OCI-M1 (cell line): ENCODE data around the gene DPY19L1.
"Not testable (repeated sequence)": the region's sequence is repeated elsewhere in the genome, so short reads cannot be mapped to it uniquely, and the experiment has no call there.

Experiments
- DNase-seq: peaks from one replicate; lab custom pipeline; 2025; lab: John Stamatoyannopoulos, UW

DPY19L1 gene

GRCh38 chr7:35032166-35032565, 5.1 kb downstream of the DPY19L1 start:
- no peak for DNase-seq

- DNase-seq = no peak
Observed at GRCh38 chr7:35030848-35031247, 6.4 kb downstream of the DPY19L1 start.

- DNase-seq = no peak
Observed at GRCh38 chr7:35029311-35029710, 8.0 kb downstream of the DPY19L1 start.

DNA sequence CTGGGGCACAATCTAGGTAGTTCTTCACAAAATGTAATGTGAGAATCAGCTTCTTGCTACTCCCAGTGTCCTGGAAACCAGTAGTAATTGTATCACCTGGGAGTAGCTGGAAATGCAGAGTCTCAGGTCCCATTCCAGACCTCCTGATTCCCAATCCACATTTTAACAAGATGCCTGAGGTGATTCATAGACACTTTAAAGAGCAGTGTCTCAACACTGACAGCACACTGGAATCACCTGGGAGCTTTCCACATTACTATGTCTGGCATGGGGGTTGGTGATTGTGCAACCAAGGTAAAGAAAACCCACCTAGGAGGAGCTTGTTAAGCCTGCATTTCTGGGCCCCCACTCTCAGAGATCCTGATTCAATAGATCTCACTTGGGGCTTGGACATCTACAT, 11.1 kb downstream of the DPY19L1 start:
- no peak for DNase-seq

- DNase-seq = no peak
Observed at GRCh38 chr7:35025369-35025870, 11.9 kb downstream of the DPY19L1 start.

- no peak for DNase-seq
Observed at GRCh38 chr7:35024298-35024697, 13.0 kb downstream of the DPY19L1 start.

DNA sequence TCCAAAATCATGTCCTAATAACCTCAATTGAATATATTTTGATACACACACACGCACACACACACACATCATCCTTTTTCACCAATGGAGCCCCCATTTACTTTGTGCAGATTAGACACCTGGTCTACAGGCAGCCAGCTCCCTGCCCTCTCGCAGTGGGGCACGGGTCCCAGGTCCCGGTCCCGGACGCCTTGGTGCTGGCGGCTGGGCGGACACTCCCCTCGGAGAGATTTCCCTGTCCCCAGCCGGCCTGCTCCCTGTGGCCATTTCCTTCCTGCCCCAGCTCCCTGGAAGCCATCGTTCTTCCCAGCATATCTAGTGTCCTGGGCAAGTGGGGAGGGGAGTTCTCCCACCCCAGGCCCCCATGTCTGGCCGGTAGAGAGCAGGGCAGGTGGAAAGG, 14.6 kb downstream of the DPY19L1 start:
- no peak for DNase-seq

DNA sequence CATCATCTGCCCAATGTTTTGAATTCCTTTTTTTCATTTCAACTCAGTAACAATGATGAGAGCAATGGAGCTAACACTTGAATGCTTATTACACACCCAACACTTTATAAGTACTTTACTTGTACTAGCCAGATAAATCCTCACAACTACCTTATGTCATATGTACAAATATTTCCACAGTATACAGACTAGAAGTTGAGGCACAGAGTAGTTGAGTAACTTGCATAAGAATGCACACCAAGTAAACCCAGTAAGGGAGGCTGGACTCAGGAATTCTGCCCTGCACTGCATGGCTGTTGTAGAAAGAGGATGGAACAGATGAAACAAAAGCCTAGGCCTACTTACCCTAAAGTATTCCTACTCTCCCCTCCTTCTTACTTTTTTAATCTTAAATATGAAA, 15.8 kb downstream of the DPY19L1 start:
- no peak for DNase-seq

DNA sequence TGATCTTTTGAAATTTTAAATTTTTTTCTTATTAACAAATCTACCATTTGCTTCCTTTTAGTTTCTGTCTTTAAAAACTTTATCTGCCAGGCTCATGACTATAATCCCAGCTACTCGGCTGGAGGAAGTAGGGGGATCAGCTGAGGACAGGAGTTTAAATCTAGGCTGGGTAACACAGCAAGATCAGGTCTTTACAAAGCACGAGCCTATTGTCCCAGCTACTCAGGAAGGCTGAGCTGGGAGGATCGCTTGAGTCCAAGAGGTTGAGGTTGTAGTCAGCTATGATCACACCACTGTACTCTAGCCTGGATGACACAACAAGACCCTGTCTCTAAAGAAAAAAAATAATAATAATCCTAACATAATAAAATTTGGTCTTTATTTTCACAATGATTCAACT, 17.5 kb downstream of the DPY19L1 start:
- peak; percentile 25 for DNase-seq

DNA sequence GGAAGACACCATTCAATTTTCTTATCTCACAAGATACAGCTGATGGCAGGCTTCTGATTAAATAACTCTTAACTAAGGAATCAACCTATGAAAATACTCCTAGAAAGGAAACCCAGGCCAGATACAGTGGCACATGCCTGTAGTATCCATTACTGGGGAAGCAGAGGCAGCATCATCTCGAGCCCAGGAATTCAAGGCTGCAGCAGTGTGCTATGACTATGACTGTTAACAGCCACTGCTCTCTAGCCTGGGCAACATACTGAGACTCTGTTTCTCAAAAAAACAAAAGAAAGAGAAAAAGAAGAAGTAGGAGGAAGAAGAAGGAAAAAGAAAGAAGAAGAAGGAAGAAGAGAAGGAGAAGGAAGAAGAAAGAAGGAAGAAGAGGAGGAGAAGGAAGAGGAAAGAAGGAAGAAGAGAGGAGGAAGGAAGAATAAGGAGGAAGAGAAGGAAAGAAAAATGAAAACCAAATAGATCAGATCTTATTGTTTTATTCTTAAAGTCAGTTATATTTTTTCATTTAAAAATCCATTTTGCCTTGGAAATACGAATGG, 18.0 kb downstream of the DPY19L1 start:
- DNase-seq = no peak

DNA sequence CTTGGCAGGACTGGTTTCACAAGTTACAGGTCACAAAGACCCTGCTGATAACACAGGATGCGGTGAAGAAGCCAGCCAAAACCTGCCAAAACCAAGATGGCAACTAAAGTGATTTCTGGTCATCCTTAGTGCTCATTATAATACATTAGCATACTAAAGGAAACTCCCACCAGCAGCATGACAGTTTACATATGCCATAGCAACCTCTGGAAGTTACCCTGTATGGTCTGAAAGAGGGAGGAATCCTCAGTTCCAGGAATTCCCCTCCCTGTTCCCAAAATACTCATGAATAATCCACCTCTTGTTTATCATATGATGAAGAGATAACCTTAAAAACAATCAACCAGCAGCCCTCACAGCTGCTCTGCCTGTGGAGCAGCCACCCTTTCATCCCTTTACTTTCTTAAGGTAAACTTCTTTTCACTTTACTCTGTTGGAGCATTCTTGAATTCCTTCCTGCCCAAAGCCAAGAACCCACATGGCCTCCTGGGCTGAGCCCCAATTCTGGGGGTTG, 21.9 kb downstream of the DPY19L1 start:
- DNase-seq = peak; percentile 12

- DNase-seq = no peak
Observed at GRCh38 chr7:35012160-35012559, 25.1 kb downstream of the DPY19L1 start.

DNA sequence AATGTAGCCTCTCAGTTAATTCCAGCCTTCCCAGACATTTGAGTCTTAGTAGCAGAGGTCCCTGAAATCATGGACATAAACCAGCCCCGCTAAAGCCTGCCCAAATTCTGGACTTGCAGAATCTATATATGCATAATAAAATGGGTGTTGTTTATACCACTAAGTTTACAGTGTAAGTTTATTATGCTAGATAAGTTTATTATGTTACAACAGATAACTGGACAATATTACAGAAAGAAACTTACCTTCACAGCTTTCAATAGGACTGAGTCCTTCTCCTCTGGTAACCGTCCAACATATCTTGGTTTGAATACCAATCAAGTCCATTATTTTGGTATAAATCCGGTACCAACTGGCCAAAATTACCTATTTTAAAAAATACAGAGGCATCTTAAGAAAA, 26.2 kb downstream of the DPY19L1 start:
- no peak for DNase-seq

- DNase-seq = peak; percentile 13
Observed at GRCh38 chr7:35007768-35008167, 29.5 kb downstream of the DPY19L1 start.

DNA sequence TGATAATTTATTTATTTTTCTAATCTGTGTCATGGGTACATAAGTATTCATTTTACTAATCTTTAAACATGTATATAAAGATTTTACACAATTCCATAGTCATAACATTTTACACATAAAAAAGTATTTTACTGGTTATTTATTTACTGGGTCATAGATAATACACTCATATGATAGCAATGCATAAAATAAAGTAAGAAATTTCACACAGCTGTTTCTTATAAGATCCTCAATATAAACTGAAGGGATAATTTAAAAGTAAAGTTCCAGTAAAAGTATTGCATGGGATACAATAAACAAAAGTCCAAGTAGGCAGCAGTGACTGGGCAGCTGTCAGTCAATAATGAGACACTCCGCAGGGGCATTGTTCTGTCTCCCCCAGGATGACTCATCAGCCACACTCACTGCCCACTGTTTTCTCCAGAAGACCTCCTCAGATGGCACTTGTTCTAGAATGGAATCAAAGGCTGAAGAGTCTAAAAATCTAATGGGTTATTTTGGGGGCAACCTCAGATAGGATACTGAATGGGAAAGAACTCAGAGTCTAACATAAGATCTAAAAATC, 32.7 kb downstream of the DPY19L1 start:
- peak; percentile 3 for DNase-seq

GRCh38 chr7:35003679-35004303, 33.5 kb downstream of the DPY19L1 start:
- DNase-seq = peak; percentile 65

GRCh38 chr7:35003177-35003650, 34.1 kb downstream of the DPY19L1 start:
- DNase-seq = not testable (repeated sequence)

GRCh38 chr7:34998335-34998734, 39.0 kb downstream of the DPY19L1 start:
- peak; percentile 59 for DNase-seq

GRCh38 chr7:34996423-34997090, 40.7 kb downstream of the DPY19L1 start:
- DNase-seq = peak; percentile 73

DNA sequence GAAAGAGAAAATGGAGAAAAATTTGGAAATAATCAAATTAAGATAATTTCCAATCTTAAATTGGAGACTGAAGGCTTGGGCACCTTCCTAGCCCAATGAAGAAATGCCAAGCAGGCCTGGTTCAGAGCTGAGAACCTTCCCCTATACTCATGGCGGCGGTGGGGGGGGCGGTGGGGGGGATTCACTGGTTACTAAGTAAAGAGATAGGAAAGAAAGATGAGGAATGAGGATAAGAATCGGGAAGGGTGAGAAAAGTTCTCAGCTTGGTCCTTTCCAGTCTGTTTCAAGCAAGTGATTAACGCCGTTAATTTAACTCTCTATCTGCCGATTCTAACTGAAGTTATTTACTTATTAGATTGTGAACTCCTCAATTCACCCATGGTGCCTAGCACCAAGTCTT, 41.5 kb downstream of the DPY19L1 start:
- DNase-seq = no peak

DNA sequence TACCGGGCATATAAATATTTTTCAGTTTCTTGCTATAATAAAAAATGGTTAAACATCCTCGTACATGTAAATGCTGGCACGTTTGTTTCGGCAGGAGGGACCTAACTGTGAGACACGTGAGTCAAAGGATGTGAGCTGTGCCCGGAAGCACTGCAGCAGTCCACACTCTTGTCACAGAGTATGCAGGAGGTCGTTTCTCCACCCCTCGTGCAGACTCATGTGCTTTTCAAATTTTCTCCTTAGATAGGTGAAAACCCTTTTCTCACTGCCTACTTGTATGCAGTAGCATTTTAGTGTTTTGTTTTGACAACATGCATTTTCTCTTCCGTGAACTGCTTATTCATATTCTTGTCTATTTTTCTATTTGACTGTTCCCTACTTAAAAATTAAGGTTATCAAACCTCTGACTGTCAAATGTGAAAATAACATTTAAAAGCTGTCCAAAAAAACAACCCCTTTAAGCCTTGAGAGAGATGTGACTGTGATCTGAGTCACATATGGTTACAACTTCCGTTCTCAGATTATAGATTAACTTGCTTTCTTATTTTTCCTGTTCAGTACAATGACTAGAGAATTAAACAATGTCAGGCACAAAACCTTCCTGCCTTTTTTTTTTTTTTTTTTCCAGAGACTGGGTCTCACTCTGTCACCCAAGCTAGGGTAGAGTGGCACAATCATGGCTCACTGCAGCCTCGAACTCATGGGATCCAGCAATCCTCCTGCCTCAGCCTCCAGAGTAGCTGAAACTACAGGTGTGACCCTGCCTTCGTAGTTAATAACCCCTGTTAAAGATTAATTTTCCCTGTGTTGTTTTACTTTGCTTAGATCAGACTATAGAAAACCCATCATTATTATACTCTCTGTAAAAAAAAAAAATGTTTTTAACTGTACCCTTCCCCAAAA, 45.1 kb downstream of the DPY19L1 start:
- DNase-seq = no peak
